HG02884 (cell line): ENCODE results near the gene TEAD2.
A peak's percentile ranks its signal among the peaks of the same experiment; 100 is the strongest.

Source experiments
- ATAC-seq: cut with Tn5 transposase; IDR thresholded peaks from one replicate; pipeline ENCODE4 v1.9.1; 2021; ENCODE audit warnings: mild to moderate bottlenecking, moderate library complexity; ENCODE audit not compliant: unreplicated experiment

TEAD2 gene

DNA sequence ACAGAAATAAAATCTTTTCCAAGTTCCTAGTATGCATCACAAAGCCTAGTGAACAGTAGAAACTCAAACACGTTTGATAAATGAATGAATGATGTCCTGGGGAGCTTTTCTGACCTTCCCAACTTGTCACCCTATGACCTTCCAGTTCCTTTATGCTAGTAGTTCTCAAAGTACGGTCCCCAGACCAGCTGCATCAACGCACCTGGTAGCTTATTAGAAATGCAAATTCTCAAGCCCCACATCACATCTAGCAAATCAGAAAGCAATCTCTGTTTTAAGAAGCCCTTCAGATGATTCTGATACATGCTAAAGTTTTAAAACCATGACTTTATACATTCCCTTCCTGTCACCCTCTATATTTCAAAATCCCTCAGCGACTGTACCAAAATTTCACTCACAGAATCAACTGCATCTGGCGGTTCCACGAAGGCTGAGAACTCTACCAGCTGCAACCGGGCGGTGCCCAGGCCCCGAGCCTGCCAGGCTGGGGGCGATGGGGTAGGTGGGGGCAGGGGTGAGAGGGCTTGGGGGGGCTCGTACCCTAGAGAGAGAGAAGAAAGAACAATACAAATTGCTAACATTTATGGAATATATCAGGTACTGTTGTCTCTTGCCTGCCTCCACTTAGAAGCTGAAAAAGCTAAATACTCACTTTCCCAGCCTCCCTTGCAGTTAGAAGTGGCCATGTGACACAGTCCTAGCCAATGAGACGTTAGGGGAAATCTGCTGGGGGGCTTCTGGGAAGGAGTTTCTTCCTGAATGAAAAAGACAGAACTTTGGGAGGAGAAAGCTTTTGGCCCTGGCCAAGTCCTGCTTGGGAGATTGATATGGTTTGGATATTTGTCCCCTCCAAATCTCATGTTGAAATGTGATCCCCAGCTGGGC, 13.7 kb downstream of the TEAD2 start:
- ATAC-seq, result no peak

DNA sequence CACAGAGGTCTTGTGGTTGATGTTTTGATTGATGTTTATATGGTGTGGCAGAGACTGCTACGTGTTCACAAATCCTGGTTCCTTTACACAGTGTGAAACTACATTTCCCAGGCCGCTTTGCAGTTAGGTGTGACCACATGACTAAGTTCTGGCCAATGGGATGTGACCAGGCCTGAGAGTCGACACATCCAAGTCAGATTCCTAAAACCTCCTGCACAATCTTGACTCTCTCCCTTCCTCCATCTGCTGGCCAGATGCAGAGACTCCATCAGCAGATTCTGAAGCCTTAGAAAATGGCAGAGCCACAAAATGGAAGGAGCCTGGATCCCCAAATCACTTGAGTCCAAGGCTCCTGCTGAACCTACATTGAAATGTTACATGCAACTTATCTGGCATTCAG, 14.4 kb downstream of the TEAD2 start:
- ATAC-seq, result no peak

DNA sequence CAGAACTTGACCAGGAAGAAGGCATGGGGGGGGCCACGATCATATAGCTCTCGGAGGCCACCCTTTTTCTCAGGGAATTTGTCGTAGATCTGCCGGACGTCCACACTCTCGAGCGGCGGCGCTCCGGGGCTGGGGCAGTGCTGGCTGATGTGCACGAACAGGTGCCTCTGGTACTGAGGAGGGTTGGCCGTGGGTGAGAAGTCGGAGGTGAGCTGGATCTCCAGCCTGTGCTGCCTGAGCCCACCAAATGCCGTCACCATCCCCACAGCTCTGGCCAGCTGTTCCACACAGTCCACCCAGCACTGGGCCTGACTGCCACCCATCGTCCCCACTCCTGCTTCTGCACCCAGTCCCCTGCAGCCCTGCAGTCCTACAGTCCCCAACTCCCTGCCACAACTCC, 15.0 kb downstream of the TEAD2 start:
- ATAC-seq, result no peak

DNA sequence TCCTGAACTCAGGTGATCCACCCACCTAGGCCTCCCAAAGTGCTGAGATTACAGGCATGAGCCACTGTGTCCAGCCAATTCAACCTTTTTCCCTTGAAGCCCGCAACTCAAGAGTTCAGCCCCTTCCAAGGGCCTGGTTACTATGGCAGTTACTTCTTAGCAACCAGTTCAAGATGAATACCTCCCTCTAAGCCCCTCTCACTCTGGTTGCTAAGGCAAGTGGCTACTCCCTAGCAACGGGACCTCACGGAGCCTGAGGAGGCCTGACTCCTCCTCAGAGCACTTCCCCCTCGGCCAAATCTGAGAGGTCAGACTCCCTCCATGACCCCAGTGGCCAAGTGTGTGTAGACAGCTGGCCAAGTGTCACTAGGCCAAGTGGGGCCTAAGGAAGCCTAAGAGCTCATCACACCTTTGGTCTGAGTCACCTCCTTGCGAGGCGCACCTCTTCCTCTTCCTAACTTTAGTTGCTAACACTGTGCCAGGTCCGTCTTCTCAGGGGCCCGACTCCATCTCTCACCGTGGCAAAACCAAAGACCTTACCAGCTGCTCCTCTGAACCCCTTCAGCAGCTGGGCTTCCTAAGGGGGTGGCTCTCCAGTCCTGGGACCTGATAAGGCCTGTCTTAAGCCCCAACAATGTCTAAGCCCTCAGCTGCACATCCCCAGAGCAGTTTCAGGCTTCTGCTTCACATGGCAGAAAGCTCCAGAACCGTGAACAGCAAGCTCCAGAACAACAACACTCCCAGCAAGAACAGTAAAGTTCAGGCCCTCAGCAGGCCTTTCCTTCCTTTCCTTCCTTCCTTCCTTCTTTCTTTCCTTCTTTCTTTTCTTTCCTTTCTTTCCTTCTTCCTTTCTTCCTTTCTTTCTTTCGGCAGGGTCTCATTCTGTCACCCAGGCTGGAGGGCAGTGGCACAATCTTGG, 17.5 kb downstream of the TEAD2 start:
- ATAC-seq, result no peak

DNA sequence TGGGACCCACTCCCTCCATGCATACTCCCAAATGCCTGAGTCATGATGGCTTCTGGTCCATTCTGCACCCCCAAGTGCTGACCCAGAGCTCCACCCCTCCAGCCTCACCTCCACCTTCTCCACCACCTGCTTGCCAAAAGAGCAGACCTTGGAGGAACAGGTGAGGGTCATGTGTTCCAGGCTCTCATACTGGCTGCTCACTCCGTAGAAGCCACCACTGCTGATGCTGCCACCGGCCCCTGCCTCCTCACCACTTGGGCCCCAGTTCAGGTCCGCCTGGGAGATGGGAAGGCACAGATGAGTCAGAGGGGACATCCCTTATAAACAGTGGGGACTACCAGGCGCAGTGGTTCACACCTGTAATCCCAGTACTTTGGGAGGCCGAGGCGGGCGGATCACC, 19.1 kb downstream of the TEAD2 start:
- no peak for ATAC-seq

DNA sequence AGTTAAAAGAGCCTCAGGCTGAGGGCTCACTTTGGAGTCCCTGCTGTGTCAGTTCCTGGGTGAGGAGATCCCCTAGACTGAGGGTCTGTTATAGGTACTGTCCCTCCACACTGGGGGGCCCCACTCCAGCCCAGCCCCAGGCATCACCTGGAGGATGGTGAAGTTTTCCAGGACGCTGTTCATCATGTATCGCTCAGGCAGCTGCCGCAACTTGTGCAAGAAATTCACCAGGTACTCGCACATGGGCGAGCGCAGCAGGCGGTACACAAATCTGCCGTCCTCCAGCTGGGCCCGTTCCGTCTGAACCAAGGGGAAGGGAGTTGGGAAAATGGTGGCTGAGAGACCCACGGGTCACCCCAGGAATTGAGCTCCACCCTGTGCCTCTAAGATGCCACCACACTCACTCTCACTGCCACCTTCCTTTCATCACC, 19.9 kb downstream of the TEAD2 start:
- no peak for ATAC-seq

DNA sequence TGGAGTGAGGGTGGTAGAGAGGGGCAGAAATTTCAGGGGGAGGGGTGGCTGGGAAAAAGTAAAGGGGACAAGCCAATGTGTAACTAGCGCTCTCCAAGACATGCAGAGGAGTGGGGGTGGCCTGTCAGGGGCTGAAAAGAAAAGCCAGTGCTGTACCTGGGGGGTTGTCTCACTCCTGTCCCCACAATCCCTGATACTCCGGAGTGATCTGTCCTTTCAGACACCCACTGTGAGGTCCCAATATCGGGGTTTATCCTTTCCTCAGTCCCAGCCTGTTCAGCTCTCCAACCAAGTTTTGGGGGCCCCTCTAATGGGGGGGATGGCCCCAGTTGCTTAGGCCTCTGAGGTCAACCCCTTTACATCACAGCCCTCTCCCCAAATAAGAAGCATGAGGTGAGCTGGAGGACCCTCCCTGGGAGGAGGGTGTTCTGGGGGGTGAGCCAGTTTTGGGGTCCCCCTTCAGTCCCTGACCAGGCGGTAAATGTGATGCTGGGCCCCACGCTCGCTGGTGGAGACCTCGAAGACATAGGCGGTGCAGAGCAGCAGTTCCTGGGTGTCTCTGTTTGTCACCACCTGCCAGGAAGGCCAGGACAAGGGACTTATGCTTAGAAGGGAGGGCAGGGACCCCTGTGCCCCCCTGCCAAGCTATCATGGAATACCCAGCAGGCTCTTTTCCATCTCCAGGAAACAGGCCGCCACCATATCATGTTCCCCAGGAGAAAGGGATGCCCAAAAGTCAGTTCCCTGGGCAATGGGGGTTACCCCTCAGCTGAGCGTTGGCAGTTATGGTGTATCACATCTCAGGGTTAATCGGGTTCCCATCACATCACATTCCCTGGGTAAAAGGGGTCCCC, 21.1 kb downstream of the TEAD2 start:
- no peak for ATAC-seq

DNA sequence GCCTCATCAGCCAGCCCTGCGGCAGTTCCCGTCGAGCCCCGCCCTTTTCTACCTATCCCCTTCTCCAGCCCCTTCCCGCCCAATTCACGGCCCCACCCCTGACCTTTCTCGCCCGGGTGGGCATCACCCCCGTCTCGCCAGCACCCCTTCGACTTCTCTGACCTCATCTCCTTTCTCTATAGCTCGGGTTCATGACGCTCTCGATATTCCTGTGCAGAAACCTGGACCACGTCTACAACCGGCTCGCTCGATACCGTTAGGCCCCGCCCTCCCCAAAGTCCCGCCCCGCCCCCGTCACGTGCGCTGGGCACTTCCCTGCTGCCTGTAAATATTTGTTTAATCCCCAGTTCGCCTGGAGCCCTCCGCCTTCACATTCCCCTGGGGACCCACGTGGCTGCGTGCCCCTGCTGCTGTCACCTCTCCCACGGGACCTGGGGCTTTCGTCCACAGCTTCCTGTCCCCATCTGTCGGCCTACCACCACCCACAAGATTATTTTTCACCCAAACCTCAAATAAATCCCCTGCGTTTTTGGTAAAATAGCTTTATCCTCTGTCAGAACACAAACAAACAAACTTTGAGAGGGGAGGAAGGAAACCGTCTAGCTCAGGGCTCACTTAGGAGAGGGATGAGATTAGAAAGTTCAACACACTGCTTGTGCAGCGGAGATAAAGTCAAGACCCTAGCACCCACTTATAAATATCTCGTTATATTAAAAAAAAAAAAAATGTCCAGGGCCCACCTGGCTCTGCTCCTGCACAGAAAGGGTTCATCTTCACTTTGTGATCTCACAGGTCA, 21.9 kb downstream of the TEAD2 start:
- peak; percentile 43 for ATAC-seq

DNA sequence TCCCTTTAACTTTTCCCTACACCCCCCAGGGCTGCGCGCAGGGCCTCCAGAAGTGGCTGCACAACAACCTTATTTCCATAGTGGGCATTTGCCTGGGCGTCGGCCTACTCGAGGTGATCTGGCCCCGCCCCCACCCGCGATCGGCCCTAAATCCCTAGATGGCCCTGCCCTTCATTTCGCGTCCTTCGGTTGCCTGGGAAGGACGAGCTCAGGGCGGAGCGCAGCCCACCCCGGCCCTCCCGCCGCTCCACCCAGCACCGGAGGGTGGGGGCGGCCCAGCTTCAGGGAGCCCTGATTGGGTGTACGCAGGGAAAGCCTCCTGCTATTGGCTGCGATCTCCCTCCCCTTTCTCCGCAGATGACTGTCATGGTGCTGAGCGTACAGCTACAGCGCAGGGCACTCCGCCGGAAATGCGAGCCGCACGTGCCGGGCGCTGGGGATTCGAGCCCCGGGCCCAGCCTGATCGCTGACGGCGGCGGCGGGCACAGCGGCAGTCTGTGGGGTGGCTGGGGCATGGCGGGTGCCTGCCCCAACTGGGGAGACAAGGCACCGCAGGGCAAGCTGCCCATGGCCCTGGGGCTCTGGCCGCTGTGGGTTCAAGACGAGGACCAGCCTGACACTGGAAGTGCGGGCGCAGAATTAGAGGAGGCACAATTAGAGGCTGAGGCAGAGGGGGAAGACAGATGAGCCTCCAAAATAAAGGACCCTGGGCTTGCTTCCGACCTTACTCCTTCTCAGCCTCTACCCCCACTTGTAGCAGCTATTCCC, 22.7 kb downstream of the TEAD2 start:
- no peak for ATAC-seq

DNA sequence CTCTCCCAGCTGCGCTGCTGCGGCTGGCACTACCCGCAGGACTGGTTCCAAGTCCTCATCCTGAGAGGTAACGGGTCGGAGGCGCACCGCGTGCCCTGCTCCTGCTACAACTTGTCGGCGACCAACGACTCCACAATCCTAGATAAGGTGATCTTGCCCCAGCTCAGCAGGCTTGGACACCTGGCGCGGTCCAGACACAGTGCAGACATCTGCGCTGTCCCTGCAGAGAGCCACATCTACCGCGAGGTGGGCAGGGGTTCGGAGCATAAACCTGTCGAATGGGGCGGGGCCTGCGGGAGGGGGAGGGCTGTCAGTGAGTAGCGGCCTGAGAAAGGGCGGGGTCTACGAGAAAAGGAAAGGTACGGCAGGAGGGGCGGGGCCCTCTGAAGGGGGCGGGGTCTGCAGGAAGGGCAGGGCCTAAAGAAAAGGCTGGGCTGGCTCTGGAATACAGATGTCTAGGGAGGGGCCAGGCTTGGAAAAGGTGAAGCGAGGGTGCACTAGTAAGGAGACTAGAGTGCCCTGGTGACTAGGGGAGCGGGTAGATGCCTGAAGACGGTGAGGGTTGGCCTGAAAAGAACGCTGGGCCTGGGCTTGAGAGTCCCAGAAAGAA, 23.4 kb downstream of the TEAD2 start:
- ATAC-seq, result no peak

DNA sequence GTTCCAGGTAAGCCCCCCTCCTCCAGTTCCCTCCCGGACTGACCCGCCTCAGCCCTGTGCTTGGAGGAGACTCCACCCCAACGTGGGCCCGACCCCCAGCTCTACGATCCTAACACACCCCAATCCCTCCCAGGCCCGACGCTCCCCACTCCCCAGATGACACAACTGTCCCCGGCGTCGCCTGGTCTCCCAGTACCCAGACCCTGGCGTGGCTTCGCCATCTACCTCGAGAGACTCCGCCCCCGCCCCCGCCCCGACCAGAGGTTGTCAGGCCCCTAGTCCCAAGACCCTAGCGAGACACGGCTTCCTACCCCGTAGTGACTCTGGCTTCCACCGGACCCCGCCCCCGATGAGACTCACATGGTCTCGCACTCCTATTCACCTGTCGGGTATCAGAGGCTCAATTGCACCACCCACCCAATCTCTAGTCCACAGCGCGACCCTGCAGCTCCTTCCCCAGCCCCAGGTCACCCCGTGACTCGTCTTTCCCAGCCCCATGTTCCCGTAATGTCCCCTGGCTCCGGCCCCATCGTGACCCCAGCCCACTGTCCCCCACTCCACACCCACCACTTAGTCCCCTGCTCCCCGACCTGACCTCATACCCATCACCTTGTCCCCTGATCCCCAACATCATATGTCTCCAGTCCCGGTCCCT, 24.1 kb downstream of the TEAD2 start:
- no peak for ATAC-seq

DNA sequence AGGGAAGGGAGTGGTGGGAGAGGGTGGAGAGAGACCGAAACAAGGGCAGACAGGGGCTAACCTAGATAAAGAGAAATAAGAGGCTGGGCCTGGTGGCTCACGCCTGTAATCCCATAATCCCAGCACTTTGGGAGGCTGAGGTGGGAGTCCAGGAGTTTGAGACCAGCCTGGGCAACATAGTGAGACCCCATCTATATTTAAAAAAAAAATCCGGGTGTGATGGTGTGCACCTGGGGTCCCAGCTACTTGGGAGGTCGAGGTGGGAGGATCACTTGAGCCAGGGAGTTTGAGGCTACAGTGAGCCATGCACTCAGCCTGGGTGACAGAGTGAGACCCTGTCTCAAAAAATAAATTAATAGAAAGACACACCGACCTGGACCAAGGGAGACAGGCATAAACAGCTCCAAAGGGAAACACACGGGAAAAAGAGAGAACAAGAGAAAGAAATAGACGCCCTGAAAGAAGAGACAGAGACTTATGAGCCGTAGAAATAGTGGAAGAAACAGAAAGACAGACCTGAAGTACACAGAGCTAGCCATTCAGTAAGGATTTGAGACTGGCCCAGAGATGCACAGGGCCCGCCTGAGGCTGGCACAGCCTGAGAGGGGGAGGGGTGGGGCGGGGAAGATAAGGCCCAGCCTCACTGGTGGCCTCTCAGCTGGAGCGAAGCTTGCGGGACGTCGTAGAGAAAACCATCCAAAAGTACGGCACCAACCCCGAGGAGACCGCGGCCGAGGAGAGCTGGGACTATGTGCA, 24.8 kb downstream of the TEAD2 start:
- ATAC-seq, result no peak

DNA sequence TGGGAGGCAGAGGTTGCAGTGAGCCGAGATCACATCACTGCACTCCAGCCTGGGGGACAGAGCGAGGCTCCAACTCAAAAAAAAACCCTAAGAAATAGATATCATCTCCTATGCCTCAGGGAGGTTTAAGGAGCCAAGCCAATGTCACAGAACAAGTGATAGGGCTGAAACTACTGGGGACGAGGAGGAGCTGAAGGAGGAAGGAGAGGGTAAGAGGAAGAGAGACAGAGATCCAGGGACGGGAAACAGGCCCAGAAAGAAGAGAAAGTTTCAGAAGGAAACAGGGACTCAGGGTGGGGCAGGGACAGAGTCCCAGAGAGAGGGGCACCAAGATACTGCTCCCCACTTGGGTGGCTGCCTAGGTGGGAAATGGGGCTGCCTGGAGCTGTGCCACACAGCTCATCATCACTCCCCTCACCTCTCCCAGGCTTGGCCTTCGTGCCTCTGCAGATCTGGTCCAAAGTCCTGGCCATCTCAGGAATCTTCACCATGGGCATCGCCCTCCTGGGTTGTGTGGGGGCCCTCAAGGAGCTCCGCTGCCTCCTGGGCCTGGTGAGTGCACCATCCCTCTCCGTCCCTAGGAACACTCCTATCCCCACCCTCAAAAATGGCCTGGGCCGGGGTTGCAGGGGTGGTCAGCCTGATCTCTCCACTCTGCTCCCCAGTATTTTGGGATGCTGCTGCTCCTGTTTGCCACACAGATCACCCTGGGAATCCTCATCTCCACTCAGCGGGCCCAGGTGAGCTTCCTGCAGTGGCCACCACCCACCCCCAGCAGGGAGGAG, 25.5 kb downstream of the TEAD2 start:
- no peak for ATAC-seq

DNA sequence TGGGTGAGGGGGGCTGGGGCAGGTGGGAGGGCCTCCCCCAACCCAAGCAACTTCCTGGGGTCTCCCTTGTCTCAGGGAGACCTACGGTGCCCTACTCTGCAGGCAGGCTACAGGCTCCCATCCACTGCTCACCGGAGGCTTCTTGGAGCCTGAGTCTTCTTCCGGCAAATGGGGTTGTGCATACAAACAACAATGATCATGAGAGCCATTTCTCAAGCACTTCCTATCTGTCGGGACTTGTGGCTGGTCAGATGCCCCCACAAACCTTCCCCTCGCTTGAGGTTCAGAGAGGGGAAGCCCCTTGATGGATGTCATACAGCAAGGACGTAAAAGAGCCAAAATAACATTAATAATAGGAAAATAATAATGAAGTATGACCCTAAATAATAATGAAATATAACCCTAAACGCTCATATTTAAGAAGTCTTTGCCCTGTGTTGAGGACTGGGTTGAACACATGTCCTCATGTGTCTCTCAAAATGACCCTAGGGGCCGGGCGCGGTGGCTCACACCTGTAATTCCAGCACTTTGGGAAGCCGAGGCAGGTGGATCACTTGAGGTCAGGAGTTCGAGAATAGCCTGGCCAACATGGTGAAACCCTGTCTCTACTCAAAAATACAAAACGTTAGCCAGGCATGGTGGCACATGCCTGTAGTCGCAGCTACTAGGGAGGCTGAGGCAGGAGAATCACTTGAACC, 26.3 kb downstream of the TEAD2 start:
- ATAC-seq, result no peak

DNA sequence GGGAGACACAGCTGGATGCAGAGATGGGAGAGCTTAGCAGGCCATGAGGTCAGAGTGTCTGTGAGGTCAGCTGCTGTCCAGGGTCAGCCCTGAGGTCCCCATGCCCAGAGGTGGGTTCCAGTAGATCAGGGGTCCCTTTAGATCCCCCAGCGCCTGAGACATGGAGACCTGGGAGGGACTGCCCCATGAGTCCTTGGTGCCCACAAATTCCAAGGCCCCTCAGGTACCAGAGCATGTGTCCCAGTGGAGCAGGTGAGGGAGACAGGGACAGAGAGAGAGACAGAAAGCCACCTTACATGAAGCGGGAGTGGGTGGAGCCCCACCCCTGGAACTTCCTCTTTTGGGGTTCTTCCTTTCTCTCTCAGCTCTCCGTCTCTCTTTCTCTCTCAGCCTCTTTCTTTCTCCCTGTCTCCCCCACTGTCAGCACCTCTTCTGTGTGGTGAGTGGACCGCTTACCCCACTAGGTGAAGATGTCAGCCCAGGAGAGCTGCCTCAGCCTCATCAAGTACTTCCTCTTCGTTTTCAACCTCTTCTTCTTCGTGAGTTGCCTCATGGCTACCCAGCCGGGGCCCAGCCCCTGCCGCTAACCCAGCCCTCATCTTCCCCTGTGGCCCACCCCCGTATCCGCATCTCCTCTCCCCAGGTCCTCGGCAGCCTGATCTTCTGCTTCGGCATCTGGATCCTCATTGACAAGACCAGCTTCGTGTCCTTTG, 27.0 kb downstream of the TEAD2 start, which contains the start of gene CD37:
TSS of gene CD37 (plus strand) at position 336 of the 713 bp plus-strand sequence. CDS start at position 471, 135 bp downstream.
- ATAC-seq, result no peak
